ENCODE data around the gene GADL1. TPM values are rescaled to one million over a fixed set of nuclear protein-coding genes. Genes with fewer than 3 reads are reported as not detected.

GADL1 gene
- total and polyA plus RNA-seq, 9 donors: 0.01 to 13.3 (median 0.23) TPM; not detected in 3

DNA sequence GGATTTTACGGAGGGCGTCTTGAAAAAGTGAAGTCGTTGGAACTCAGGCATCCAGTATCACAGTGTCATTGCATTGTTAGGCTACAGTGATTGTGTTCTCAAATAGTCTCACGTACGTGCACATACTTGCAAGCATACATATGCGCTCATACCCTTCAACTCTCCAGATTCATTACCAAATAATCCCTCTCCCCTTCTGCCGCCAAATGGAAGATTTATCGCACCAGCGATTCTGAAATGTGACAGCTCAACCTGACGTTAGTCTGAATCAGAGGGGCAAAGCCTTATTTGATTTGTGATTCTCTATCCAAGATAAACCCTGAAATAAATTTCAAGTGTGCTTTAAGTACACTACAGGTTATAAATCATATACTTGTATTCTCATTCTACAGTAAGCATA, 119.4 kb downstream of the GADL1 start:
- H3K27ac ChIP-seq: no peak overlapping the region
- H3K36me3 ChIP-seq: no peaks in the 10 kb centered on the region
- intact Hi-C loops (cut with DNase I): loop anchor here in 1 of 4 donors (10.0 kb wide), 1 partner anchor 990 kb away; no protein-coding TSS in a partner anchor
- no peak for DNase-seq
- no peaks in the 10 kb centered on the region for H3K27me3 ChIP-seq
- TF ChIP-seq, protein P1, sequence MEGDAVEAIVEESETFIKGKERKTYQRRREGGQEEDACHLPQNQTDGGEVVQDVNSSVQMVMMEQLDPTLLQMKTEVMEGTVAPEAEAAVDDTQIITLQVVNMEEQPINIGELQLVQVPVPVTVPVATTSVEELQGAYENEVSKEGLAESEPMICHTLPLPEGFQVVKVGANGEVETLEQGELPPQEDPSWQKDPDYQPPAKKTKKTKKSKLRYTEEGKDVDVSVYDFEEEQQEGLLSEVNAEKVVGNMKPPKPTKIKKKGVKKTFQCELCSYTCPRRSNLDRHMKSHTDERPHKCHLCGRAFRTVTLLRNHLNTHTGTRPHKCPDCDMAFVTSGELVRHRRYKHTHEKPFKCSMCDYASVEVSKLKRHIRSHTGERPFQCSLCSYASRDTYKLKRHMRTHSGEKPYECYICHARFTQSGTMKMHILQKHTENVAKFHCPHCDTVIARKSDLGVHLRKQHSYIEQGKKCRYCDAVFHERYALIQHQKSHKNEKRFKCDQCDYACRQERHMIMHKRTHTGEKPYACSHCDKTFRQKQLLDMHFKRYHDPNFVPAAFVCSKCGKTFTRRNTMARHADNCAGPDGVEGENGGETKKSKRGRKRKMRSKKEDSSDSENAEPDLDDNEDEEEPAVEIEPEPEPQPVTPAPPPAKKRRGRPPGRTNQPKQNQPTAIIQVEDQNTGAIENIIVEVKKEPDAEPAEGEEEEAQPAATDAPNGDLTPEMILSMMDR (IDR thresholded peaks at IDR 0.05): no peak
- TF ChIP-seq POLR2A (IDR thresholded peaks at IDR 0.05) (no peak), EP300 (IDR thresholded peaks at IDR 0.05) (no peak)
- H3K4me1 ChIP-seq (ENCODE audit: insufficient read depth): no peaks in the 10 kb centered on the region
- no peak overlapping the region for H3K4me3 ChIP-seq
- H3K9me3 ChIP-seq: no peaks in the 10 kb centered on the region
- 73 to 75% (median 75%) methylated on average over 10 of the region's 10 CpGs for WGBS, 3 donors

GRCh38 chr3:30774062-30774461, 120.4 kb downstream of the GADL1 start:
- Histone ChIP-seq H3K27ac (no peak overlapping the region), H3K36me3 (no peaks in the 10 kb centered on the region), H3K9me3 (no peaks in the 10 kb centered on the region), H3K4me3 (no peak overlapping the region), H3K27me3 (no peaks in the 10 kb centered on the region), H3K4me1 (ENCODE audit: insufficient read depth) (no peaks in the 10 kb centered on the region)
- intact Hi-C loops (cut with DNase I): loop anchor here in 2 of 4 donors (5.0 to 10.0 kb wide), 2 partner anchors 991 to 993 kb away; no protein-coding TSS in a partner anchor
- WGBS, 3 donors: 68 to 100% (median 98%) methylated on average over 2 of the region's 2 CpGs
- DNase-seq: no peak
- TF ChIP-seq EP300 (IDR thresholded peaks at IDR 0.05) (no peak), POLR2A (IDR thresholded peaks at IDR 0.05) (no peak)
- TF ChIP-seq, protein P1 (IDR thresholded peaks at IDR 0.05): no peak

GRCh38 chr3:30770387-30770786, 124.1 kb downstream of the GADL1 start:
- WGBS, 3 donors: 56 to 63% (median 57%) methylated on average over 3 of the region's 3 CpGs
- Histone ChIP-seq H3K4me3 (no peak overlapping the region), H3K27me3 (no peaks in the 10 kb centered on the region), H3K27ac (no peak overlapping the region), H3K9me3 (no peaks in the 10 kb centered on the region), H3K36me3 (no peaks in the 10 kb centered on the region), H3K4me1 (ENCODE audit: insufficient read depth) (no peaks in the 10 kb centered on the region)
- no peak for TF ChIP-seq POLR2A (IDR thresholded peaks at IDR 0.05)
- no peak for TF ChIP-seq EP300 (IDR thresholded peaks at IDR 0.05)
- TF ChIP-seq, protein P1 (IDR thresholded peaks at IDR 0.05): no peak
- no peak for DNase-seq
- intact Hi-C loops (cut with DNase I): loop anchor here in 2 of 4 donors (5.0 to 10.0 kb wide), 2 partner anchors 994 to 997 kb away; no protein-coding TSS in a partner anchor

DNA sequence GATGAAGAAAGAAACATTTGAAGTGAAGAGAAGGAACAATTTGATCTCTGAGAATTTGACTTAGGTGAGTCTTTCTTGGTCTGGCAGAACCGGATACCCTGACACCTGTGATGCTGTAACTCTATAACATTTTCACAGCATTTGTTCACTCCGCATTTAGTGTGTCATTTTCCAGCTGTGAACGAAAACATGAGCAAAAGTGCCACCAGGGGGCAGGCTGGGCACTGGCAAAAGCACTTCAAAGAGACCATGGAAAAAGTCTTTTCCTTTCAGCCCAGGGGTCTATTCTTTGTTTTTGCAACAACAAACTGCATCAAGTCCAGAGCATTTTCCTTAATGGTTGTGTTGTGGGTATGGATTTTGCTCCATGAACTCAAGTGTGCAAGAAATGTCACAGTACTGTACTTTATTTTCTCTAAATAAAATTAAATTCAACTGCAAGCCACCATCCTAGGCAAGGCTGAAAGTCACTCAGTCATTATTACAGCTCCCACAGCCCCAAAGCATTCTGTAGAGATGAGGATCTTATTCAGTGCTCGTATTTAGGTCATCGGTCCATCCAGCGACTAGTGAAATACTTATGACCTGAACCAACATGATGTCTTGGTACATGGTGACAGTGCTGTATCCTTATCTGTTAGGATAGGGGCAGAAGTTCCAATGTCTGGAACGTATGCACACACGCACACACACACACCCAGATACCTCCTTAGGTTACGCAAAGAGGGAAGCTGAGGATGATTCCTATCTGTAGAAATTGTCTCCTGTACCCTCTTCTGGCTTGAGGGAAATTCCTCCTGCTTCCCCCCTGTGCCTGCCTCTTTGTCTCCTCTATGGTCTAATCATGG, 125.5 kb downstream of the GADL1 start:
- peak; percentile 40 to 78 (median 72) for DNase-seq
- Histone ChIP-seq H3K4me1 (ENCODE audit: insufficient read depth) (no peaks in the 10 kb centered on the region), H3K27me3 (no peaks in the 10 kb centered on the region), H3K27ac (no peak overlapping the region), H3K9me3 (no peaks in the 10 kb centered on the region), H3K36me3 (no peaks in the 10 kb centered on the region), H3K4me3 (no peak overlapping the region)
- intact Hi-C loops (cut with DNase I): loop anchor here in 1 of 4 donors (5.0 kb wide), 1 partner anchor 998 kb away; no protein-coding TSS in a partner anchor
- TF ChIP-seq EP300 (IDR thresholded peaks at IDR 0.05) (no peak), POLR2A (IDR thresholded peaks at IDR 0.05) (no peak)
- TF ChIP-seq, protein P1 (IDR thresholded peaks at IDR 0.05): peak; percentile 37 to 63 (median 56)
- WGBS, 3 donors: 63 to 73% (median 66%) methylated on average over 9 of the region's 9 CpGs
